Activated CD8-positive, alpha-beta memory T cell treated with anti-CD3 and anti-CD28 coated beads, Interleukin-2, amount 50 U/mL, for 48 hours (primary cell): ENCODE measurements around the gene CRYBA4.

Experiments
- DNase-seq: peaks from one replicate; pipeline ENCODE4 v3.0.0-alpha.2; 2020

The CRYBA4 gene

DNA sequence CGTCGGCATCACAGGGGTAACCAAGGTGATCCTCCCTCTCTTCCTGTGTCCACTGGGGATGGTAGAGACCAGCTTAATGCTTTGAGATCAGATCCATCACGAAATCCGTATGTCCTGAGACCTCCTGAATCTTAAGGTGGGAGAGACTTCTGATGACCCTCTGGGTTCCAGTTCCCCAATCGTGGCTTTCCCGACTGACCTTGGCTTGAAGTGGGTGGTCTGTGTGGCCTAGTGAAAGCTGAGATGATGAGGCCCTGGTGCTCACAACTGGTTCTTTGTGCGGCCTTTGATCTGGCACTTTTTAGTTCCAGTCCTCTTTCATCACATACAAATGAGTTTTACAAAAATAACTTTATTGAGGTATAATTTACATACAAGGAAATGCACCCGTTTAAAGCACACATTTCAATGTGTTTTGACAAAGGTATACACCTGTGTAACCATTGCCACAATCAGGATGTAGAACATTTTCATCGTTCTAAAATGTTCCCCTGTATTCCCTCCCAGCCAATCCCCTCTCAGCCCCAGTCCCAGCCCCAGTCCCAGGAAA lies 41.7 kb downstream of the CRYBA4 start:
- no peak for DNase-seq

DNA sequence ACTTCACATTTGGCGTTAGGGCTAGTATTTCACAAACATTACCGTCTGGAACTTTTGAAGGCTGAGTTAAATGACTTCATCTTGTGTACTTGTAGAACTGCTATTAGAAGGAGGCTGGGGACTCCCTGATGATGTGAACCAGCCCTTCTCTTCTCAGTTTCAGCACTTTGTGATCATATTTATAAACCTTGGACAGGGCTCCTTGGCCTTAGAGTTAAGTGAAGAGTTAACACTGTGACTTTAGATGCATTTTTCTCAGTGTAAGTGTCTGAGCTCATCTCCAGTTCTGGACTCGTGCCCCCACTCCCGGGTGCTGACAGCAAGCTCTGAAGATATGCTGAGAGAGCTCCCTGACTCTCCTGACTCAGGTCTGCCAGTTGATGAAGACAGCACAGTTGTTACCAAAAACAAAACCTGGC lies 44.1 kb downstream of the CRYBA4 start:
- DNase-seq: no peak

DNA sequence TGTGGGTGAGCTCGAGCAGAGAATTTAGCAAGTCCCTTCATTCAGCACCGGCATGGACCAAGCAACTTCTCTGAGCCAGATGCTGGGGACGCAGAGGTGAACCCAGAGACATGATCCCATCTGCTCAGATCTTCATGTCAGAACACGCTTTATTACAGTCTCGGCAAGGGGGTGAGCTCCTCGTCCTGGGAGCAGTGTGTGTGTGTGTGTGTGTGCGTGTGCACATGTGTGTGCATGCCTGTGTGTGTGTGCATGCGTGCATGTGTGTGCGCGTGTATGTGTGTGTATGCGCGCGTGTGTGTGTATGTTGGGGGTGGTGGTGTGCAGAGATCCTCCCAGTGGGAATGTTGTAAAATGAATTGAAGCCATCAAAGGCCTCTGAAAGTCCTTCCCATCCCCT lies 45.4 kb downstream of the CRYBA4 start:
- DNase-seq: no peak

DNA sequence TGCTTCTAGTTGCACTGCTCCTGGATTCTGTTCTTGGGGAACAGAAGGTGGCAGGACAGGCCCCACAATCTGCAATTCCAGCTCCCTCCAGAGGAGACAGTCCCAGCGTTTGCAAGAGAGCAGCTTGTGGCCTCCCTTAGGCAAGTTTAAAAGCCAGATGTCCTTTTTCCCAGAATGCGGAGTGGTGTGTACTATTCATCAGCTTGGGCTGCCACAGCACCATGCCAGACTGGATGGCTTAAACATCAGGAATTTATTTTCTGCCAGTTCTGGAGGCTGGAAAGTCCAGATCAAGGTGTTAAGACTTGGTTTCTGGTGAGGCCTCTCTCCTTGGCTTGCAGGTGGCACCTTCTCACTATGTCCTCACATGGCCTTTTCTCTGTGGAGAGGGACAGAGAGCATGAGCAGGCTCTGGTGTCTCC lies 47.3 kb downstream of the CRYBA4 start:
- no peak for DNase-seq

DNA sequence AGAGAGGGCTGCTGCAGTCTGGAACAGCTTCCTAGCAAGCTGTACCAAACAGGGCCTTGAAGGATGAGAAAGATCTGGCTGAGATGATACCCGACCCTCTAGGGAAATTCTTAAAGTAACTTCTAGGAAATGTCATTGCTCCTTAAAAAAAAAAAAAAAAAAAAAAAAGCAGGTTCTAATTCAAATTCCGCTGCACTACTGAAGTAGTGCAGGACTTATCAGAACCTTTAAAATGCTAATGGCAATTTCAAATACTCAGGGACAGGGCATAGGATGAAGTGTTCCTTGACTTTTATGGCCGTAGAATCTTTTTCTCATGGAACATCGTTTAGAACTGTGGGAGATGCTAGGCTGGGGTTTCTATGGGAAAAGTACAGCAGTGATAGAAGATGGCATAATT lies 48.7 kb downstream of the CRYBA4 start:
- DNase-seq: no peak

DNA sequence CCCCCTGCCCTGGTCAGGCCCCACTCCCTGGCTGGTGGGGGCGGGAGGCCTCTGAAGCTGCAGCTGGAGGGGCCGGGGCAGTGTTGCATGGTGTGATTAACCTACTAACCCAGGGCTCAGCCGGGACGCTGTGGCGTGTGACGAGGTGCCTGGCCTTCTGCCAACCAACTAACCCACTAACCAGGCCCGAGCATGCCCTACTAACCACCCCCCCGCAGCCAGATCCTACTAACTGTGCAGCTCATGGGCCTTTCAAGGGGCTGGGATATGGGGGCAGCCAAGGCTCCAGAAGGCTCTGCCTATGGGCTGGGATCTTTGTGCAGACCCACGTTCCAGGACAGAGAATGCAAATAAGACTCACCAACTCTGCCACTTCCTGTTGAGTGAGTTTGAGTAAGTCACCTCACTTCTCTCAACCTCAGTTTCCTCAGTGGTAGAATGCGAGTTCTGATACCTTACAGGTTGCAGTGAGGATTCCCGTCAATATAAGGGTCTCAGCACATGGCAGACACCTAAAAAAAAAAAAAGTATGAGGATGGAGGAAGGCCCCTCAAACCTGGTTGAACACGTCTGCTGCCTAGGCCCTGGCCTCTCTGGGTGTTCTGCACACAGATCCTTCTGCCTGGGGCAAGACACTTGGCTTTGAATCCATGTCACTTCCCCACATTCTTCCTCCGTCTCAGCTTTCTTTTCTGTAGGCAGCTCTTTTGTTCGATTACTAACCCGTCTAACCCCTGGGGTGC lies 49.7 kb downstream of the CRYBA4 start:
- peak; percentile 87 for DNase-seq

DNA sequence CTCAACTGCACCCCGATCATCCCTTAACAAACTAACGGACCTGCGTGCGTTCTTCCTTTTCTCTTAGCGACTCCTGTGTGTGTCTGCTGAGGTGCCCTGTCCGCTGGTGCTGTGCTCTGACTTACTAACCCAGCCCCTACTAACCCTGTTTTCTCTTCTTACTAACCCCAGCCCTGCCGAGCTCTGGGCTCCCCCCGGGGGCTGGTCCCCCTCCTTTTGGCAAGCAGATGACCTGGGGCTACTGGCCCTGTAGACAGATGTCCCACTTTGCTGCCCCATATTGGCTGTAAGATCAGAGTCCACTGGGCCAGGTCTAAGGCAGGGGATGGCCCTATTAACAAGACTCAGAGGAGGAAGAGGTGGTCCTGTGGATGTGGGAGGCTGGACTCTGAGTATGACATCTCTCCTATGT lies 50.3 kb downstream of the CRYBA4 start:
- peak; percentile 65 for DNase-seq

DNA sequence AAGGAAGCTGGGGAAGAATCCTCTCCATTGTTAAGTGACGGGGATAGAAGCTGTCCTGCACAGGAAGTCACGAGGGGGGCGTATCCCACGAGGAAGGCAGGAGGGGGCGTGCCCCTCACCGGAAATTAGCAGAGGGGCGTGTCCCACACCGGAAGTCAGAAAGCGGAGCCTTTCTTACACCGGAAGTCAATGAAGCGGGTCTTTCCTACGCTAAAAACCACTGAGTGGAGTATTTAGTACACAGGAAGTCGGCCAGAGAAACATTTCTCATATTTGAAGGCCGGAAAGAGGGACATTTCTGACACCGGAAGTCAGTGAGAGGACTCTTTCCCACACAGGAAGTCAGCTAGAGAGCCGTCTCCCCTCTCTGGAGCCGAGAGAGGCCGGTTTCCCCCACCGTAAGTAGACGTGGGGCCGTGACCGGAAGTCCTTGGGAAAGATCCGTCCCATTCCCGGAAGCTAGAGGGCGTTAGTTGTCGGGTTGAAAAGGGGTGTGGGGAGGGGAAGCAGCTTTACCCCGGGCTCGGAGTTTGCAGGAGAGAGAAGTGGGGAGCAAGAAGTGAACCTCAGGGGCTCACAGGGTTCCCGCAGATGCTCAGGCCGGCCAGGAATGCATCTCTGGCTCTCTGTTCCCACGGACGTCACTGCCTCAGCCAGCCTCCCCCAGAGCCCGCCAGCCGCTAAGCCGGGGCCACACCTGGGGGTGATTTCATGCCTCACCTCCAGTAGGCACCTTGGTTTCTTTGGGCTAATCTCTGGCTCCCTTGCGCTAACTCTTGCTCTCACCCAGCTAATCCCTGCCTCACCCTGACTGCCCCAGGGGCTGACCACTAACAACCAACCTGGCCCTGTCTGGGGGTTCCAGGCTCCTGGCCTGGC lies 51.1 kb downstream of the CRYBA4 start:
- DNase-seq: peak; percentile 93

DNA sequence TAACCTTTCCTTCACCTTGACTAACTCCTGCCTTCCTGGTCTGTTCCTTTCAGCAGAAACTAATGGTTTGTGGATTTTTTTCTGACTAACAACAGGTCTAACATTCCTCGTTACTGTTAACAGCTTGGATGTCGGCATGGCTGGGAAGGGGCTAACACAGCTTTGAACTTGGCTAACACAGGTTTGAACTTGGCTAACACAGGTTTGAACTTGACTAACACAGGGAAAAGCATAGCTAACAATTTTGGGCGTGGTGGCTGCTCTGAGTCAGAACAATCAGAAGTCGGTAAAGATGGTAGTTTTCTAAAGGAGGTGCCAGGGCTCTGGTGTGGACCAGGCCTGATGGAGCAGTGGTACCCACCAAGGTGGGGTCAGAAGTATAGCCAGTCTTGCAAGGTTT lies 51.7 kb downstream of the CRYBA4 start:
- DNase-seq: no peak

DNA sequence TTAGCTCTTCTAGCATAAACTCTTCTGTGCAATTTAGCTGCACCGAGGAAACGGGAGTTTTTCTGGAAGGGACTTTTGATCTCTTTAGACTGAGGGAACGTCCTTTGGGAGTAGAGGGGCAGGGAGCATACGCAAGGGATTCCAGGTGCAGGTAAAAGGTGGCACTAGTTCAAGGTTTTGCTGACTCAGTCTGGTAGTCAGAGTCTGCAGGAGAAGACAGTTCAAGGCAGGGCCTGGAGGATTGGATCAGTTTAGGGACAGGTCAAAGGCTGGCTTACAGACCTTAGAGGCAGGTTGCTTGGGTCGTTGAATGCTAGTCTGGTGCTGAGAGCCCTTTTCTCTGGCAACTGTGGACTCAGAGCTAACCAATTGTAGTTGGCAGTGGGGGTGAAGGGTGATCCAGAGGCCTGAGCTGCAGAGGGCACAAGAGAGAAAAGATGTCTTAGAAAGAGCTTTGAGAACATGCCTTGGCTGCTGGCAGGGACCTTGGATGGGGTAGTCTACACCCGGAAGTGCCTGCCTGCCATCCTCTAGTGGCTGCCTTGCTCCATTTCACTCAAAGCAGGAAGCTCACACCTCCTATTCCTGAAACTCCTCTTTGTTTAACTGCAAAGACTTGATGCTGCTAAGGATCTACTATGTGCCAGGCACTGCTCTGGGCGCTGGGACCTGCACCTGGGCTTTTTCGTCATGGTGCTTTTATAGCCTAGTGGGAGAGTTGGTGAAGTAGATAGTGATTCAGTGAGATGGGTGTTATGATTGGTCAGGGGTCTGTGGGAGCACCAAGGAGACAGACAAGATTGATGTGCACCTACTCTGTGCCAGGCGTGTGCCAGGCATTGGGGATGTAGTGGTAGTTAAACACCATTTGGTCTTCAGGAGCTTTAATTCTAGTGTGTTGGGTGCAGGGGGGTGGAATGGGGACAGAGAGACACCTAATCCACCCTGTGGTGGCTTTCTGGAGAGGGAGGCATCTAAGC lies 52.7 kb downstream of the CRYBA4 start:
- peak; percentile 59 for DNase-seq

DNA sequence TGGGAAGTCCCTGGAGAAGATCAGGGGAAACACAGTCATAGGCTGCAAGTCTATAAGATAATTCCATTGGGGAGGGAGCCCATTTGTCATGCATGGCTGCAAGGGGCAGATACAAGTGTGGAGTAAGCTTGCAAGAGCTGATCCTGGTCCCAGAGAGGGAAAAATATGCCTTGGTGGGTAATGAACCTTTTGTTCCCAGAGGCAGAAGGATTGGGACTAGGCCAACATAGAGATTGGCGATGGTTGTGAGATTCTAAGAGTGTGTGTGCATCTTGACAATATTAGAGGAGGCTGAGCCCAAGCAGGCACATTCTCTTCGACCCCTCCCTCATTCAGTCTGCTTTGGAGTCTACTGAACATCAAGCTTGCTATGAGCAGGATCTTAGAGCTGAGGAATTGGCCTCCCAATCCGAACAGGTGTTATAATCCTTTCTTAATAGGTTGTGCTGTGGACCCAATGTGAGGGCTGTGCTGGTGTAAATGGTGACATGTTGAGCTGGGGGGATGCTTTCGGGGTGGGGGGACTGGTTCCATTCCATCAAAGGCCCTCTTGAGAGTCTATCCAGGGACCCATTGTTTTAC lies 54.0 kb downstream of the CRYBA4 start:
- DNase-seq: no peak

DNA sequence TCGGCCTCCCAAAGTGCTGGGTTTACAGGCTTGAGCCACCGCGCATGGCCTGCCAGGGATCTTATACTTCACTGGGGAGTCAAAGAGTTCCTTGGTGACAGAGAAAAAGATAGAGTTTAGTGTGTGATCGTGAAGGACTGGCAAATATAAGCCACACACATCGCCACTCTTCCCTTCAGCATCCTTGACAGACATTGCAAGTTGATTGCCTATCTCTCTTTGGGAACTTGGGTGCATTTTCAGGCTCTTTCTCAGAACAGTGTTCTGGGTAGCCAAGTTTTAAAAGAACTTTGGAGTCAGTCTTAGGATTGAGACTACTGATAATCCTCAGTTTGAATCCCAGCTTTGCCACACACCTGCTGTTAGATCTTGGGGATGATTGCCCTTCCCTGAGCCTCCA lies 55.5 kb downstream of the CRYBA4 start:
- DNase-seq: no peak

DNA sequence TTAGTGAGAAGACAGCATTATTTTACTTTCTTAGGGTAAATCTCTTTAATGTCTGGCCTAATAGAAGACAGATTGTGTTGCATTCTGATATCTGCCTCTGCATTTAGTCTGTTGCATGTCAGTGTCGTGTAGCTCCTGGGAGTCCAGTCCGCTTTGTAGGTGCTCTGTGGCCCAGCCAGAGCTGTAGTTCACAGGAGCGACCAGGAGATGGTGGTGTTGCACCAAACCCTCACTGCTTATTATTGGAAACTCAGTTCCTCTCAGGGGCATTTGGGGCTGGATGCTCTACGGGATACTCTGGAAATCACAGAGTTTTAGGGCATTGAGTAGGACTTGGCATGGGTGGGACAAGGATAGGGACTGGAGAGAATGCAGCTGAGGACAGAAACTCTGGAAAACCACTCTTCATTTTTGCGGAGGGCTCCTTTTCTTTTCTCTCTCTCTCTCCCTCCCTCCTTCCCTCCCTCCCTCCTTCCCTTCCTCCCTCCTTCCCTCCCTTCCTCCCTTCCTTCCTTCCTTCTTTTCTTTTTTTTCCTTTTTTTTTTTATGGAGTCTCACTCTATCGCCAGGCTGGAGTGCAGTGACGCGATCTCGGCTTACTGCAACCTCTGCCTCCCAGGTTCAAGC lies 57.4 kb downstream of the CRYBA4 start:
- DNase-seq: peak; percentile 87
